Stomach (tissue), 4 donors: Measurements from ENCODE around the gene SLFN12L.

Experiments
- CTCF ChIP-seq, 7 experiments: fragments of 450-650 bp in 4 of 7; fragments of 200-600 bp in 3 of 7; sonication (generic) in 3 of 7; IDR thresholded peaks; one replicate each; pipeline ENCODE4 v1.5.1; 2016 to 2019; ENCODE audit warnings: antibody characterized with exemption in 7 of 7, control low read depth in 2 of 7, mild to moderate bottlenecking in 1 of 7
- EP300 ChIP-seq: sonication (generic); formaldehyde crosslinking; IDR thresholded peaks from one replicate; pipeline ENCODE4 v1.6.1; 2017; ENCODE audit warnings: antibody characterized with exemption
- POLR2A ChIP-seq, 4 donors: fragments of 450-650 bp; IDR thresholded peaks; one replicate each; pipeline ENCODE4 v1.6.1; 2016; ENCODE audit warnings: antibody characterized with exemption in 4 of 4, control low read depth in 2 of 4, mild to moderate bottlenecking in 1 of 4, moderate library complexity in 1 of 4

DNA sequence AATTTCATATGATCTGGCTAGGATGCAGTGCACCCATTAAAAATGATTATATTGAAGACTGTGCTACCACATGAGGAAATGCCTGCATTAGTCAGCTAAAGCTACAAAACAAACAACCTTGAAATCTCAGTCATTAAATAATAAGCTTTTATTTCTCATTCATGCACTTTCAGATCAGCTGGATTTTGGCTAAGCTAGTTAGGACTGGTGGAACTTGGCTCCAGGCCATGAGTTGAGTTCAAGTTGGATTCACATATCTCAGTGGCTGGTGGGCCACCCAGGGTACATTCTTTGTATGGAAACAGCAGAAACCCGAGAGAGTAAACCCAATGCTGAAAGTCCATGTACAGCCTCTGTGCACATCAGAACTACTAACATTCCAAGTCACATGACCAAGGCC, 6.4 kb upstream of the SLFN12L start:
- TF ChIP-seq CTCF (IDR thresholded peaks at IDR 0.05) (no peak), POLR2A (IDR thresholded peaks at IDR 0.05) (no peak), EP300 (no peak)
